ENCODE data around the gene MT1A. TPM values are rescaled to one million over a fixed set of nuclear protein-coding genes. Genes with fewer than 3 reads are reported as not detected.

Gene MT1A
- total and polyA plus RNA-seq, 2 of the 8 experiments (the other 6 are each of a cell fraction or from before 2014, with no cell fraction given): not detected

DNA sequence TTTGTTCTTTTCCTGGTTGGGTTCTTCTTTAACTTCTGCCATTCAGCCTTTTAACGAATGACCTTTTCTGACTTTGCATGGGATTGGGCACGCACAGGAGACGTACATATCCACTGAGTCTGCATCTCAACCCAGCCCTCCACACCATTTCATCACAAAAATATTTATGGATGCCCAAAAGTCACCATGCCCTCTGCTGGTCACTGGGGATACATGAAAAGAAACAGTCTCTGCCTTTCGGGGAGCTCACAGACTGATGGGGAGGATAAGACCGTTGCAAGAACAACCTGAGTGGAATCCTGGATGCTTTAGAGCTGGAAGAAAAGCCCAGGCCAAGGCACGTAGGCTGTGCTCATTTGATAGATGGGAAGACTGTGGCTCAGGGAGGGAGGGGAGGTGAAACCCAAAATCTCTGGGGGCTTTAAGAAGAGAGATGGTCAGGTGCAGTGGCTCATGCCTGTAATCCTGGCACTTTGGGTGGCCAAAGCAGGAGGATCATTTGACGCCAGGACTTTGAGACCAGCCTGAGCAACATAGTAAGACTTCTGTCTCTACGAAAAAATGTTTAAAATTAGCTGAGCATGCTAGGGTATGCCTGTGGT lies 38.0 kb upstream of the MT1A start:
- Histone ChIP-seq H3K14ac (ENCODE audit: insufficient read length) (no peak overlapping the region), H2BK120ac (replicated peaks; ENCODE audit: low read depth, low read length) (no peak overlapping the region), H3K18ac (ENCODE audit: extremely low read depth, low read length) (no peak overlapping the region), H3K79me2 (ENCODE audit: control insufficient read depth in 1 of 2, insufficient read depth in 2 of 2, low read length in 2 of 2) (no peaks in the 10 kb centered on the region), H2AK5ac (ENCODE audit: low read depth, low read length) (no peak overlapping the region), H2BK20ac (ENCODE audit: low read length) (no peak overlapping the region), H3K23me2 (ENCODE audit: low read depth, low read length) (no peaks in the 10 kb centered on the region), H2AFZ (ENCODE audit: low read length) (no peak overlapping the region), H3K4me3 (ENCODE audit: extremely low read depth in 1 of 4, insufficient read depth in 2 of 4, low read depth in 3 of 4, low read length in 4 of 4) (no peak overlapping the region), H4K91ac (replicated peaks; ENCODE audit: insufficient read length, low read length) (no peak overlapping the region), H3K9me3 (ENCODE audit: insufficient read depth in 2 of 2, low read depth in 1 of 2, low read length in 1 of 2) (no peaks in the 10 kb centered on the region), H3K9ac (replicated peaks in 1 of 4; ENCODE audit: extremely low read depth in 1 of 4, low read depth in 3 of 4, low read length in 3 of 4) (no peak overlapping the region), H3K4me2 (ENCODE audit: insufficient read depth in 1 of 2, low read depth in 2 of 2, low read length in 2 of 2) (no peak overlapping the region), H2BK5ac (ENCODE audit: low read depth, low read length) (no peak overlapping the region), H3K4ac (replicated peaks; ENCODE audit: insufficient read length, low read depth, low read length) (no peak overlapping the region), H3K27me3 (replicated peaks in 1 of 4; ENCODE audit: control insufficient read depth in 3 of 4, extremely low read depth in 1 of 4, insufficient read depth in 3 of 4, low read length in 3 of 4) (peaks cover 0 to under 1% (median 0%) of the 10 kb centered on the region in 4 experiments; a peak in 1 of 7 replicates), H3K4me1 (replicated peaks in 1 of 4; ENCODE audit: control insufficient read depth in 3 of 4, insufficient read depth in 4 of 4, low read length in 3 of 4) (no peaks in the 10 kb centered on the region), H3K36me3 (ENCODE audit: control insufficient read depth in 2 of 4, insufficient read depth in 4 of 4, low read length in 3 of 4) (no peaks in the 10 kb centered on the region), H2BK15ac (ENCODE audit: low read length) (no peak overlapping the region), H3K79me1 (ENCODE audit: low read depth, low read length) (no peaks in the 10 kb centered on the region), H2BK12ac (ENCODE audit: low read depth, low read length) (no peak overlapping the region), H4K5ac (ENCODE audit: insufficient read length, low read depth, low read length) (no peak overlapping the region), H4K20me1 (replicated peaks in 1 of 2; ENCODE audit: control insufficient read depth in 1 of 2, insufficient read depth in 2 of 2, low read length in 2 of 2) (peaks cover 0 to 2% of the 10 kb centered on the region in 2 experiments), H3K27ac (ENCODE audit: low read depth, low read length) (no peak overlapping the region), H4K8ac (ENCODE audit: extremely low read depth, insufficient read depth, low read length) (no peak overlapping the region), H3K23ac (ENCODE audit: insufficient read length) (no peak overlapping the region), H3K56ac (replicated peaks; ENCODE audit: insufficient read length, low read depth, low read length) (no peak overlapping the region)
- TF ChIP-seq JUN (IDR thresholded peaks at IDR 0.05; ENCODE audit: low read depth, low read length) (no peak), SIN3A (conservative IDR thresholded peaks at IDR 0.05 in 1 of 2, IDR thresholded peaks at IDR 0.05 in 1 of 2; ENCODE audit: low read depth in 1 of 2, low read length in 2 of 2) (no peak), KDM5A (IDR thresholded peaks at IDR 0.05; ENCODE audit: low read length) (no peak), RAD21 (IDR thresholded peaks at IDR 0.05 in 1 of 2, conservative IDR thresholded peaks at IDR 0.05 in 1 of 2; ENCODE audit: low read depth in 2 of 2, low read length in 2 of 2) (peak; percentile 52 to 57), CBX8 (IDR thresholded peaks at IDR 0.05; ENCODE audit: borderline replicate concordance, low read depth, low read length) (no peak)
- TF ChIP-seq, protein P1, sequence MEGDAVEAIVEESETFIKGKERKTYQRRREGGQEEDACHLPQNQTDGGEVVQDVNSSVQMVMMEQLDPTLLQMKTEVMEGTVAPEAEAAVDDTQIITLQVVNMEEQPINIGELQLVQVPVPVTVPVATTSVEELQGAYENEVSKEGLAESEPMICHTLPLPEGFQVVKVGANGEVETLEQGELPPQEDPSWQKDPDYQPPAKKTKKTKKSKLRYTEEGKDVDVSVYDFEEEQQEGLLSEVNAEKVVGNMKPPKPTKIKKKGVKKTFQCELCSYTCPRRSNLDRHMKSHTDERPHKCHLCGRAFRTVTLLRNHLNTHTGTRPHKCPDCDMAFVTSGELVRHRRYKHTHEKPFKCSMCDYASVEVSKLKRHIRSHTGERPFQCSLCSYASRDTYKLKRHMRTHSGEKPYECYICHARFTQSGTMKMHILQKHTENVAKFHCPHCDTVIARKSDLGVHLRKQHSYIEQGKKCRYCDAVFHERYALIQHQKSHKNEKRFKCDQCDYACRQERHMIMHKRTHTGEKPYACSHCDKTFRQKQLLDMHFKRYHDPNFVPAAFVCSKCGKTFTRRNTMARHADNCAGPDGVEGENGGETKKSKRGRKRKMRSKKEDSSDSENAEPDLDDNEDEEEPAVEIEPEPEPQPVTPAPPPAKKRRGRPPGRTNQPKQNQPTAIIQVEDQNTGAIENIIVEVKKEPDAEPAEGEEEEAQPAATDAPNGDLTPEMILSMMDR (IDR thresholded peaks at IDR 0.05; ENCODE audit: control extremely low read depth in 1 of 3, insufficient read depth in 1 of 3, low read depth in 1 of 3, low read length in 3 of 3): peak; percentile 34 to 66 (median 58)
- POLR2A ChIA-PET (ENCODE audit: partially characterized antibody): interaction anchor here (0.6 to 0.9 kb wide), 3 partner anchors 23 to 502 kb away, joined by 3 read pairs; no protein-coding TSS in a partner anchor
- DNase-seq (ENCODE audit: low read depth in 1 of 2, low spot score in 2 of 2) (no peak), FAIRE-seq (peak; percentile 63)
- WGBS, 2 experiments (ENCODE audit: extremely low coverage in 1 of 2, insufficient coverage in 1 of 2, insufficient read length in 1 of 2, insufficient replicate concordance in 2 of 2, low coverage in 1 of 2, low lambda C conversion rate in 2 of 2, missing lambda C conversion rate in 1 of 2): 57% methylated on average over 8 of the region's 8 CpGs; no CpG with 5 or more reads in 1 of the 2 experiments
- CTCF ChIA-PET (ENCODE audit: partially characterized antibody): interaction anchor here (0.6 to 9.2 kb wide), 47 partner anchors 9 to 366 kb away, joined by 3 to 85 read pairs (median 4); partner anchors contain the start of genes MT1A, MT1F, MT1G and MT3

Measured in H1 (cell line).